ENCODE data around the gene TMEM266.

- TF ChIP-seq, protein P1, sequence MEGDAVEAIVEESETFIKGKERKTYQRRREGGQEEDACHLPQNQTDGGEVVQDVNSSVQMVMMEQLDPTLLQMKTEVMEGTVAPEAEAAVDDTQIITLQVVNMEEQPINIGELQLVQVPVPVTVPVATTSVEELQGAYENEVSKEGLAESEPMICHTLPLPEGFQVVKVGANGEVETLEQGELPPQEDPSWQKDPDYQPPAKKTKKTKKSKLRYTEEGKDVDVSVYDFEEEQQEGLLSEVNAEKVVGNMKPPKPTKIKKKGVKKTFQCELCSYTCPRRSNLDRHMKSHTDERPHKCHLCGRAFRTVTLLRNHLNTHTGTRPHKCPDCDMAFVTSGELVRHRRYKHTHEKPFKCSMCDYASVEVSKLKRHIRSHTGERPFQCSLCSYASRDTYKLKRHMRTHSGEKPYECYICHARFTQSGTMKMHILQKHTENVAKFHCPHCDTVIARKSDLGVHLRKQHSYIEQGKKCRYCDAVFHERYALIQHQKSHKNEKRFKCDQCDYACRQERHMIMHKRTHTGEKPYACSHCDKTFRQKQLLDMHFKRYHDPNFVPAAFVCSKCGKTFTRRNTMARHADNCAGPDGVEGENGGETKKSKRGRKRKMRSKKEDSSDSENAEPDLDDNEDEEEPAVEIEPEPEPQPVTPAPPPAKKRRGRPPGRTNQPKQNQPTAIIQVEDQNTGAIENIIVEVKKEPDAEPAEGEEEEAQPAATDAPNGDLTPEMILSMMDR (conservative IDR thresholded peaks at IDR 0.05 in 1 of 2, IDR thresholded peaks at IDR 0.05 in 1 of 2; ENCODE audit: extremely low read depth in 1 of 2, insufficient read depth in 1 of 2, low read depth in 1 of 2, low read length in 2 of 2), result no peak
- TF ChIP-seq EZH2 (IDR thresholded peaks at IDR 0.05; ENCODE audit: borderline replicate concordance, low read length), result no peak
Observed at GRCh38 chr15:76162784-76163456, 103.1 kb downstream of the TMEM266 start.
